IMR-90 (cell line): ENCODE data around the gene DSP.

Experiments used
- BHLHE40 ChIP-seq: fragments of 150-350 bp; IDR thresholded peaks from 2 replicates; pipeline ENCODE4 v1.6.1; 2016; ENCODE audit warnings: mild to moderate bottlenecking, low read depth, low read length
- CHD1 ChIP-seq: IDR thresholded peaks from 2 replicates; pipeline ENCODE4 v1.6.1; 2012; ENCODE audit warnings: low read depth, low read length, improper control_type of control experiment
- CTCF ChIP-seq: conservative IDR thresholded peaks from 2 replicates; pipeline ENCODE4 v1.5.1; 2012; ENCODE audit warnings: mild to moderate bottlenecking, low read depth, low read length, improper control_type of control experiment
- FOS ChIP-seq: fragments of 150-350 bp; IDR thresholded peaks from 2 replicates; pipeline ENCODE4 v1.6.1; 2016; ENCODE audit warnings: low read depth, low read length
- MXI1 ChIP-seq: IDR thresholded peaks from 2 replicates; pipeline ENCODE4 v1.6.1; 2012; ENCODE audit warnings: low read depth, mild to moderate bottlenecking, low read length, moderate library complexity, borderline replicate concordance
- NFE2L2 ChIP-seq: fragments of 150-350 bp; IDR thresholded peaks from 2 replicates; pipeline ENCODE4 v1.6.1; 2016; ENCODE audit warnings: low read depth, mild to moderate bottlenecking, low read length
- POLR2A ChIP-seq: IDR thresholded peaks from 2 replicates; pipeline ENCODE4 v1.6.1; 2012; ENCODE audit warnings: mild to moderate bottlenecking, low read depth, low read length
- RAD21 ChIP-seq: IDR thresholded peaks from 2 replicates; pipeline ENCODE4 v1.6.1; 2012; ENCODE audit warnings: low read length, improper control_type of control experiment
- RCOR1 ChIP-seq: IDR thresholded peaks from 2 replicates; pipeline ENCODE4 v1.6.1; 2012; ENCODE audit warnings: mild to moderate bottlenecking, low read length, improper control_type of control experiment; ENCODE audit not compliant: insufficient replicate concordance
- RFX5 ChIP-seq: IDR thresholded peaks from 2 replicates; pipeline ENCODE4 v1.8.0; 2012; ENCODE audit warnings: low read depth, mild to moderate bottlenecking, low read length, moderate library complexity
- SMC3 ChIP-seq: fragments of 150-350 bp; IDR thresholded peaks from 2 replicates; pipeline ENCODE4 v1.6.1; 2016; ENCODE audit warnings: low read depth, mild to moderate bottlenecking, antibody characterized with exemption, low read length, moderate library complexity
- TF ChIP-seq, protein P1 (sequence below): fragments of 150-350 bp; IDR thresholded peaks from 2 replicates; pipeline ENCODE4 v1.6.1; 2016; ENCODE audit warnings: low read depth, mild to moderate bottlenecking, low read length, moderate library complexity, borderline replicate concordance

- TF ChIP-seq FOS (no peak), CTCF (no peak), BHLHE40 (no peak), RCOR1 (no peak), NFE2L2 (no peak), POLR2A (no peak), MXI1 (no peak), SMC3 (no peak), RFX5 (no peak), CHD1 (no peak), RAD21 (no peak)
- TF ChIP-seq, protein P1, sequence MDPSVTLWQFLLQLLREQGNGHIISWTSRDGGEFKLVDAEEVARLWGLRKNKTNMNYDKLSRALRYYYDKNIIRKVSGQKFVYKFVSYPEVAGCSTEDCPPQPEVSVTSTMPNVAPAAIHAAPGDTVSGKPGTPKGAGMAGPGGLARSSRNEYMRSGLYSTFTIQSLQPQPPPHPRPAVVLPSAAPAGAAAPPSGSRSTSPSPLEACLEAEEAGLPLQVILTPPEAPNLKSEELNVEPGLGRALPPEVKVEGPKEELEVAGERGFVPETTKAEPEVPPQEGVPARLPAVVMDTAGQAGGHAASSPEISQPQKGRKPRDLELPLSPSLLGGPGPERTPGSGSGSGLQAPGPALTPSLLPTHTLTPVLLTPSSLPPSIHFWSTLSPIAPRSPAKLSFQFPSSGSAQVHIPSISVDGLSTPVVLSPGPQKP: no peak
Observed at GRCh38 chr6:7559196-7559595, 17.7 kb downstream of the DSP start.
